PC-3 (cell line): Measurements from ENCODE around the gene ABHD3. TPM values are rescaled to one million over a fixed set of nuclear protein-coding genes. Genes with fewer than 3 reads are reported as not detected.
A peak's percentile ranks its signal among the peaks of the same experiment; 100 is the strongest.

ENCODE experiments used
- ATAC-seq: fragments of 200-7000 bp; cut with Tn5 transposase; 2 replicates; pipeline ENCODE4 v1.9.1; 2020; ENCODE audit warnings: mild to moderate bottlenecking, moderate library complexity
- BruUV-seq: library from RNA; stranded (reverse); fragments of 400-500 nt; replicated peaks from 2 replicates; lab custom pipeline; 2021; lab: Mats Ljungman, UMichigan
- CTCF ChIA-PET: fragments of 300-600 bp; sonication (Branson Sonifier 250); formaldehyde crosslinking; loops from one replicate; lab custom pipeline; 2022; ENCODE audit warnings: antibody characterized with exemption; lab: Charles Lee
- POLR2A ChIA-PET: fragments of 300-600 bp; sonication (Branson Sonifier 250); formaldehyde crosslinking; loops from one replicate; lab custom pipeline; 2022; ENCODE audit warnings: antibody characterized with exemption; ENCODE audit not compliant: unreplicated experiment; lab: Charles Lee
- DNase-seq: peaks from one replicate; pipeline ENCODE4 v3.0.0-alpha.2; 2015
- H2AFZ ChIP-seq: fragments of 300-600 bp; sonication (generic); 2 replicates; pipeline ENCODE4 v1.6.0; 2016; ENCODE audit warnings: antibody characterized with exemption, low read length
- H3F3A ChIP-seq: fragments of 300-600 bp; sonication (generic); one replicate; pipeline ENCODE4 v1.6.0; 2017; ENCODE audit warnings: antibody characterized with exemption, low read length, control low read depth, mild to moderate bottlenecking; ENCODE audit not compliant: unreplicated experiment
- H3K27ac ChIP-seq: fragments of 300-600 bp; sonication (generic); 2 replicates; pipeline ENCODE4 v1.5.1; 2016; ENCODE audit warnings: mild to moderate bottlenecking, low read length
- H3K27me3 ChIP-seq: fragments of 300-600 bp; sonication (generic); 2 replicates; pipeline ENCODE4 v1.6.1; 2016; ENCODE audit warnings: low read length, mixed read lengths
- H3K36me3 ChIP-seq: fragments of 300-600 bp; sonication (generic); 2 replicates; pipeline ENCODE4 v1.6.1; 2016; ENCODE audit warnings: low read depth, mixed run types, low read length, mixed read lengths
- H3K4me1 ChIP-seq: fragments of 300-600 bp; sonication (generic); 2 replicates; pipeline ENCODE4 v1.5.1; 2016; ENCODE audit warnings: low read length; ENCODE audit not compliant: insufficient read depth
- H3K4me2 ChIP-seq: fragments of 300-600 bp; sonication (generic); 2 replicates; pipeline ENCODE4 v1.6.0; 2016; ENCODE audit warnings: low read length
- H3K4me3 ChIP-seq: fragments of 300-600 bp; sonication (generic); 2 replicates; pipeline ENCODE4 v1.5.1; 2016; ENCODE audit warnings: mild to moderate bottlenecking, low read length, mixed read lengths
- H3K79me2 ChIP-seq: fragments of 300-600 bp; sonication (generic); 2 replicates; pipeline ENCODE4 v1.6.1; 2017; ENCODE audit warnings: low read length, mixed read lengths
- H3K9ac ChIP-seq: fragments of 300-600 bp; sonication (generic); 2 replicates; pipeline ENCODE4 v1.6.0; 2016; ENCODE audit warnings: mild to moderate bottlenecking, low read length
- H3K9me2 ChIP-seq: fragments of 300-600 bp; sonication (generic); replicated peaks from 2 replicates; pipeline ENCODE4 v1.6.1; 2016; ENCODE audit warnings: mixed run types, low read length, mixed read lengths
- H3K9me3 ChIP-seq: fragments of 300-600 bp; sonication (generic); 2 replicates; pipeline ENCODE4 v1.6.1; 2016; ENCODE audit warnings: low read length, mixed read lengths
- H4K20me1 ChIP-seq: fragments of 300-600 bp; sonication (generic); 2 replicates; pipeline ENCODE4 v1.6.1; 2016; ENCODE audit warnings: low read length, mixed read lengths
- EZH2 ChIP-seq: fragments of 300-600 bp; sonication (generic); IDR thresholded peaks from one replicate; pipeline ENCODE4 v1.6.1; 2017; ENCODE audit warnings: antibody characterized with exemption, mild to moderate bottlenecking, low read length; ENCODE audit not compliant: unreplicated experiment
- EZH2phosphoT487 ChIP-seq: fragments of 300-600 bp; sonication (generic); IDR thresholded peaks from 2 replicates; pipeline ENCODE4 v1.6.1; 2018; ENCODE audit warnings: mild to moderate bottlenecking, antibody characterized with exemption, low read length, borderline replicate concordance
- intact Hi-C: fragments of 100-400 bp; cut with micrococcal nuclease; formaldehyde crosslinking; loops from 2 replicates; pipeline ENCODE4 v1.9.0; 2023
- total RNA-seq: library from RNA; depleted of rRNA; stranded (reverse); fragments of >200 nt; gene quantifications from 2 replicates; pipeline ENCODE4 v1.2.3, GENCODE V29; 2014
- TF ChIP-seq, protein P1 (sequence below): fragments of 300-600 bp; sonication (generic); conservative IDR thresholded peaks from 2 replicates; pipeline ENCODE4 v1.5.1; 2017; ENCODE audit warnings: antibody characterized with exemption, low read depth, mild to moderate bottlenecking, low read length

Gene ABHD3
- total RNA-seq, 1 experiment from 2014 or later = 21.4 TPM

DNA sequence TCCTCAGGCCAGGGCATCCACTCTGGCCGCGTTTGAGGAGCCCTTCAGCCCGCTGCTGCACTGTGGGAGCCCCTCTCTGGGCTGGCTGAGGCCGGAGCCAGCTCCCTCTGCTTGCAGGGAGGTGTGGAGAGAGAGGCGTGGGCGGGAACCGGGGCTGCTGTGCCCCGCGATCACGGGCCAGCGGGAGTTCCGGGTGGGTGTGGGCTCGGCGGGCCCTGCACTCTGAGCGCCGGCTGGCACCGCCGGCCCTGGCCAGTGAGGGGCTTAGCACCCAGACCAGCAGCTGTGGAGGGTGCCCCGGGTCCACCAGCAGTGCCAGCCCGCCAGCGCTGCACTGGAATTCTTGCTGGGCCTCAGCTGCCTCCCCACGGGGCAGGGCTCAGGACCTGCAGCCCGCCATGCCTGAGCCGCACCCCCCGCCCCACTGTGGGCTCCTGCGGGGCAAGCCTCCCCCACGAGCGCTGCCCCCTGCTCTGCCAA lies 1.9 kb upstream of the ABHD3 start:
- CTCF ChIA-PET = no interaction called here
- DNase-seq (no peak), ATAC-seq (no peak)
- peaks cover 31% of the 10 kb centered on the region for H3K79me2 ChIP-seq
- no TSS peak for BruUV-seq
- H3K4me3 ChIP-seq = no peak overlapping the region
- H3K4me1 ChIP-seq = peaks cover 18% of the 10 kb centered on the region; the same call in 1 of the 2 replicates
- no peak overlapping the region for H3K9ac ChIP-seq
- intact Hi-C loops = no loop called here
- no peak overlapping the region for H3K4me2 ChIP-seq
- H3K9me2 ChIP-seq = no peaks in the 10 kb centered on the region
- TF ChIP-seq EZH2phosphoT487 (no peak), EZH2 (no peak)
- TF ChIP-seq, protein P1, sequence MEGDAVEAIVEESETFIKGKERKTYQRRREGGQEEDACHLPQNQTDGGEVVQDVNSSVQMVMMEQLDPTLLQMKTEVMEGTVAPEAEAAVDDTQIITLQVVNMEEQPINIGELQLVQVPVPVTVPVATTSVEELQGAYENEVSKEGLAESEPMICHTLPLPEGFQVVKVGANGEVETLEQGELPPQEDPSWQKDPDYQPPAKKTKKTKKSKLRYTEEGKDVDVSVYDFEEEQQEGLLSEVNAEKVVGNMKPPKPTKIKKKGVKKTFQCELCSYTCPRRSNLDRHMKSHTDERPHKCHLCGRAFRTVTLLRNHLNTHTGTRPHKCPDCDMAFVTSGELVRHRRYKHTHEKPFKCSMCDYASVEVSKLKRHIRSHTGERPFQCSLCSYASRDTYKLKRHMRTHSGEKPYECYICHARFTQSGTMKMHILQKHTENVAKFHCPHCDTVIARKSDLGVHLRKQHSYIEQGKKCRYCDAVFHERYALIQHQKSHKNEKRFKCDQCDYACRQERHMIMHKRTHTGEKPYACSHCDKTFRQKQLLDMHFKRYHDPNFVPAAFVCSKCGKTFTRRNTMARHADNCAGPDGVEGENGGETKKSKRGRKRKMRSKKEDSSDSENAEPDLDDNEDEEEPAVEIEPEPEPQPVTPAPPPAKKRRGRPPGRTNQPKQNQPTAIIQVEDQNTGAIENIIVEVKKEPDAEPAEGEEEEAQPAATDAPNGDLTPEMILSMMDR = no peak
- H3F3A ChIP-seq = no peaks in the 10 kb centered on the region
- no peak overlapping the region for H3K27ac ChIP-seq
- no peaks in the 10 kb centered on the region for H3K9me3 ChIP-seq
- H3K27me3 ChIP-seq = no peaks in the 10 kb centered on the region
- H4K20me1 ChIP-seq = no peaks in the 10 kb centered on the region
- POLR2A ChIA-PET = no interaction called here
- no peak overlapping the region for H2AFZ ChIP-seq
- peaks cover 9% of the 10 kb centered on the region; the same call in 1 of the 2 replicates for H3K36me3 ChIP-seq

DNA sequence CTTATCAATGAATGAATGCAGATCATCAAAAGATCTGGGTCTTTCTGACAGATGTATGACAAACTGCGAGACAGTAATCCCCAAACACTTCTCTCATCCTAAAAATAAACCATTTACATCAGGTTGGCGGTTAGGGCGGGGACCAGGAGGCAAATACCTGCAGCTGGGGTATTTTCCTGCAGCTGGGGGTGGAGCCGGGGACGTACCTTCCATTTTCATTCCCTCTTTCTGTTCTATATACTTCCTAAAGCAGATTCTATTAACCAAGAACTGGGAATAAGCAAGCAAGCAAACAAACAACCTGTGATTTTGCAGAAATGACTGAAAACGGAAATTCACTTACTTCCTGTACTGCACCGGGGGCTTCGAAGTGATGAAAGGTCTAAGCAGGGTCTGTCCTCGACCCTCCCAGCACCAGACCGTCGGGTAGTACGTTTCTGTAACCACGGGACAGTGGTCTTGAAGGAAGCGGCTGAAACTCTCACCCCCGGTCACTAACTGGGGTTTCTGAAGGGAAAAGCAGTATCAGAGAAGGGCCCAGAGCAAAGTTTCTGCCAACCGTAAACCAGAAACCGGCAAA lies 1.2 kb downstream of the ABHD3 start:
- Histone ChIP-seq H3F3A (no peaks in the 10 kb centered on the region), H3K36me3 (peaks cover 16% of the 10 kb centered on the region; the same call in 1 of the 2 replicates), H4K20me1 (no peaks in the 10 kb centered on the region), H3K79me2 (peaks cover 31% of the 10 kb centered on the region), H3K4me2 (peak overlapping the region; percentile 96), H3K27me3 (no peaks in the 10 kb centered on the region), H2AFZ (peak overlapping the region; percentile 90), H3K4me3 (peak overlapping the region; percentile 99), H3K9ac (peak overlapping the region; percentile 68), H3K9me2 (no peaks in the 10 kb centered on the region), H3K9me3 (no peaks in the 10 kb centered on the region), H3K27ac (peak overlapping the region; percentile 9; the same call in 1 of the 2 replicates), H3K4me1 (peaks cover 18% of the 10 kb centered on the region; the same call in 1 of the 2 replicates)
- DNase-seq (peak; percentile 48), ATAC-seq (no peak)
- ChIA-PET CTCF (interaction anchor here (0.6 to 0.8 kb wide), 3 partner anchors 16 to 354 kb away, joined by 3 to 4 read pairs (median 4); no protein-coding TSS in a partner anchor), POLR2A (interaction anchor here (0.8 kb wide), 1 partner anchor 44 kb away, joined by 24 read pairs; no protein-coding TSS in a partner anchor)
- no peak for TF ChIP-seq EZH2
- no peak for TF ChIP-seq EZH2phosphoT487
- TF ChIP-seq, protein P1 = no peak
- intact Hi-C loops = loop anchor here (5.0 kb wide), 1 partner anchor 36 kb away; no protein-coding TSS in a partner anchor
- BruUV-seq = TSS peak; percentile 49

DNA sequence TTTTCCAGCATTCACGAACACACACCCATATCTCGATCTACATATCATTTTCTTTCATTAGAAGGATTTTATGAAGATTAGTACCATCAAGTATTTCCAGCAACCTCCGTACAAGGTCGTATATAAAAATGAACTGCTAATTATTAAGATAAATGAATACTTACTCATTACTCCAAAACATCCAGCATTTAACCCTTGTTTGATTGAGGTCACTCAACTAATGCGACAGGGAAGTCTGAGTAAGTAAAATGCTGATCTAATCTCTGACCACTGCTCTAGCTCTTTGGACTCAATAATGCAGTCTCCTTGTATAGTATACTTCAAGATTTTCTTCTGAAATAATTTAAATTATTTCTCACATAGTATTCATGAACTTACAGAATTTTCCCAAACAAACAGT lies 2.0 kb downstream of the ABHD3 start:
- ChIA-PET POLR2A (no interaction called here), CTCF (interaction anchor here (0.6 kb wide), 1 partner anchor 17 kb away, joined by 4 read pairs; no protein-coding TSS in a partner anchor)
- Histone ChIP-seq H3K79me2 (peaks cover 31% of the 10 kb centered on the region), H3K9me2 (no peaks in the 10 kb centered on the region), H3K27ac (no peak overlapping the region), H3K27me3 (no peaks in the 10 kb centered on the region), H3F3A (no peaks in the 10 kb centered on the region), H4K20me1 (no peaks in the 10 kb centered on the region), H3K9ac (no peak overlapping the region), H3K4me1 (peaks cover 18% of the 10 kb centered on the region; the same call in 1 of the 2 replicates), H3K4me2 (peak overlapping the region; percentile 96), H3K9me3 (no peaks in the 10 kb centered on the region), H3K36me3 (peaks cover 16% of the 10 kb centered on the region; the same call in 1 of the 2 replicates), H3K4me3 (peak overlapping the region; percentile 99), H2AFZ (no peak overlapping the region)
- intact Hi-C loops = loop anchor here (5.0 kb wide), 1 partner anchor 35 kb away; no protein-coding TSS in a partner anchor
- TF ChIP-seq, protein P1 = no peak
- TF ChIP-seq EZH2 = no peak
- TF ChIP-seq EZH2phosphoT487 = no peak
- no TSS peak for BruUV-seq
- DNase-seq (no peak), ATAC-seq (no peak)
